GM19328 (cell line): ENCODE results near the gene CAMK1D.

ENCODE experiments used
- ATAC-seq: cut with Tn5 transposase; IDR thresholded peaks from one replicate; pipeline ENCODE4 v1.9.1; 2021; ENCODE audit warnings: mild to moderate bottlenecking, moderate library complexity; ENCODE audit not compliant: unreplicated experiment

Gene CAMK1D

DNA sequence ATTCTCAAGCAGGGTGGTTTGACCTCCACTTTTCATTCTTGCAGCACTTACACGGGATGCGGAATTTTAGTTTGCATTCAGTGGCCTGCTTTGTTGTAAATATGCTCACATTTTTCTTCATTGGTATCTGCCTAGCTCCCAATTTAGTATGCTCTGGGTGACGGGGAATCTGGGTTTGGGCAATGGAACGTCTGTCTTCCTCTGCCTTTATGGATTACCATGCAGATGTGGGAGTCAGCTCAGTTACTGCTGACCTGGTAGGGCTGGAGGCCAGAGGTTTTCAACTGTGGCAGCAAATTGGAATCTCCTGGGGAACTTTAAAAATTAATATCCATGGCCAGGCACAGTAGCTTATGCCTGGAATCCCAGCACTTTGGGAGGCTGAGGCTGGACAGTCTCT is 161.6 kb downstream of the CAMK1D start:
- ATAC-seq, result no peak

DNA sequence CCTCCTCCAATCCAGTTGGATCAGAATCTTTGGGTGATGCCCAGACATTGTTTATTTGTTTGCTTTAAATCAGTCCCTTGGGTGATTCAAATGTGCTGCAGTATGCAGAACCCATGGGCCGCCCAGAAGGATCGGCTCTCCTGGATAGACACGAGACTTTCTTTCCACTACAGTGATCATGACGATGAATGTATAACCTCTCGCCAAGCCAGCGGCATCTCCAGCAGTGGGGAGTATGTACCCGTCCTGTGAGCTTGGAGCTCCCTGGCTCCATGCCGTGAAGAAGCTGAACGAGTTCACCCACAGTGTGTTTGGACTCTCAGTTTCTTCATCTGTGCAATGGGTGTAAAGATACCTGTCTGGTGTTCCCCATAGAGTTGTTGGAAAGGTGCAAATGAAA is 162.3 kb downstream of the CAMK1D start:
- ATAC-seq, result no peak

DNA sequence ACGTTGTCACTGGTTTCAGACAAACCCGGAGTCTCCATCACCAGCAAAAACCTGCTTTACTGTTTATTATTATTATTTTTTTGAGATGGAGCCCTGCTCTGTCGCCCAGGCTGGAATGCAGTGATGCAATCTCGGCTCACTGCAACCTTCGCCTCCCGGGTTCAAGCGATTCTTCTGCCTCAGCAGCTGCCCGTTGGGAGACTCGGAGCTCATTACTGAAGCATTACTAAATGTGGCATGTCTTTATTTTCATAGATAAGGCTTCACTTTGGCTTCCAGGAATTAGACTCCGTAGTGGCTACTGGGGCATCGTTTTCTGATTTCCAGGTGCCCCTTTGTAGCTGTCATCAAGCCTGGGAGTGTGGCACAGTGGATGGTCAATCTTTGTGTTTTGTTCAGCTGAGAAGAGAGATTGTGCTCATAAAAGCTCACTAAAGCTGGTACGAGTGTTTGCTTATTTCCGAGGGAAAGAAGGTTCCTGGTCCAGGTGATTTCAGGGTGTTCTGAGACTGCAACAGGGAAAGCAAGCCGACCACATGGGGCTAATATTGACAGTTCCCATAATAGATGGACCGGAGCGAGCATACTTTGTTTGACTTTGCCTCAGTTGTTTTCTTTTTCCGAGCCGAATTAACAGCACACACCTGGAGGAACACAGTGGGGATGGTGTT is 163.1 kb downstream of the CAMK1D start:
- no peak for ATAC-seq

DNA sequence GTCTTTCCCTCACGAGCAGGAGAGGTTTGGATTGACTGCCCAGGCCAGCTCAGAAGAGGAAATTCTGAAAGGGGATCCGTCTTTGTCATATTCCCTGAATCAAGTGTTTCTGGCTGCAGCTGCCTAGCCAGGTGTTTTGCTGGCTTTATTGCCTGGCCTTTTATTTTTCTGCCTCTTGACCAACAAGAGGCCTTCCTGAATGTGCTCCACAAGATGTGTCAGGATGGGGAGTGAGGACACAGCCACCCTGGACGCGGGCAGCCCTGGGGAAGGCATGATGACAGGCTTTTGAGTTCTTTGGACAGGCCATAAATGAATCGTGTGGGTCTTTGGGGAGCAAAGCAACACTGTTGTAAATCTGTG is 163.6 kb downstream of the CAMK1D start:
- ATAC-seq, result no peak

DNA sequence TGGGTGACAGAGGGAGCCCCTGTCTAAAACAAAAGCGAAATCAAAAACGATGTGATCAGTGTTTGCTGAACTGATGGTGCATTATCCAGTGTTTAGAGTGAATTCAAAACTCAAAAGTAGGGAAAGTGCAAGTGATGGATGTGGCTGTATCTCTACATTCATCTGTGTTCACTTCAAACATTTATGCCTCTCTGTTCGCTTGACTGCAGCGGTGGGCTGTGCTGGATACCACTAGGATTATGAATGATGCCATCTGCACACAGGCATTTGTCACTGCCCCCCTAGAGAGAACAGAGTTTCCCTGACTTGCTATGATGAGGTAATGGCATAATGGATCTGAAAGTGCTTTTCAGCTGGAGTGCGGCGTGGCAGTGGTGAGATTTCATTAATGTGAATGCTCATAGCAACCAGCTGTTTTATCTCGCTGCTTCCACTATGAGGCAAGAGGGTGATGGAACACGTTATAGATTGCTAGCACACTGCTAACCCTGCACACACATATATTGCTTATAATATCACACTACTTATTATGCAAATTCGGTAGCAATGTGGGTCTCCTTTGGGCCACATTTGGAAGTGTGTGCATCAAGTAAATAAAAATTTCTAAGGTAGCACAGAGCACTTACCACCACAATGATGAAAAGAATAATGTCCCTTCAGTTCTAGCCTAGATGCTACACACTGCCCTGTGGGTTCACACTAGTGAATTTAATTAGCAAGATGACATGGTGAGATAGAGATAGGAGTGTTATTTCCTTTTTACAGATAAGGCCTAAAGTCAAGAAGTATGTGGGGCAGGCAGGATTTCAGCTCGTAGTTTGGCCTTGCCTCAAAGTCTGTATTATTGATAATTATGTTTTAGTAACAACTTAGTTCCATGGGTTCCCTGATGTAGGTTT is 164.7 kb downstream of the CAMK1D start:
- ATAC-seq, result no peak

DNA sequence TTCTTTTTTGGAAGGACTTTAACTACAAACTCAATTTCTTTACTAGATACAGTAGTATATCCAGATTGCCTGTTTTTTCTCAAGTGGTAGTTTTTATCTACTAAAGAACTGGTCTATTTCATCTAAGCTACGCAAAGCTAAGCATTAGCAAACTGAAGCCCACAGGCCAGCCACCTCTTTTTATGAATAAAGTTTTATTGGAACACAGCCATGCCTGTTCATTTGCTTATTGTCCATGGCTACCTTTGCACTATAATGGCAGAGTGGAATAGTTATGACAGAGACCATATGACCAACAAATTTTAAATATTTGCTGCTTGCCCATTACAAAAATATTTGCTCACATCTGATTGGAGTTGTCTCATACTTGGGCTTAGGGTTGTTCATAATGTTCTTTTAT is 168.7 kb downstream of the CAMK1D start:
- ATAC-seq, result no peak

DNA sequence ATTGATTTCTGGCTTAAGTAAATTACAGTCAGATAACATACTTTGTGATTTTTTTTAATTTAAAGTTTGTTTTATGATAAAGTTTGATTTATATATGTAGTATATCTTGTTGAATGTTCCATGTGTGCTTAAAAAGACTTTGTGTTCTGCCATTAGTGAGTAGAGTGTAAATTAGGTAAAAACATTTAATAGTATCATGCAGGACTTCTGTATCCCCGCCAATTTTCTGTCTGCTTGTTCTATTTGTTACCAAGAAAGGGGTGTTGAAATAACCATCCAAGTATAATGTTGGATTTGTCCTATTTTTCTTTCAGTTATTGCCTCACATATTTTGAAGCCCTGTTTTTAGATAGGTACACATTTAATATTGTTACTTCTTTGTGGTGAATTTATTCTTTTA is 172.1 kb downstream of the CAMK1D start:
- ATAC-seq, result no peak

DNA sequence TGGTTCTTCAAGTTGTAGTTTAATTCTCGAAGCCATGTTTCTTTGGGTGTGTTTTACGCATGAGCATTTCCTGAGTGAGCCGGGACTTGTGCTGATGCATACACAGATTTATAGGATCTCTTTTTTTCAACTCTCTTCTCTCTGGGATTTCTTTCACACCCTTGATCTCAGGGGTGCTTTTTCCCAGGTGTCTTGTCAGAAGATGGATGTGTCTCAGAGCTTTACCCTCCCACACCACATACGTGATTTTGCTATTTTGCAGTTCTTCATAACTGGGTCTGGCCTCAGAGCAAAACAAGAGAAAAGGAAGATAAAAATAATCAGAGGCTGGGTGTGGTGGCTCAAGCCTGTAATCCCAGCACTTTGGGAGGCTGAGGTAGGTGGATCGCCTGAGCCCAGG is 177.0 kb downstream of the CAMK1D start:
- ATAC-seq, result no peak

DNA sequence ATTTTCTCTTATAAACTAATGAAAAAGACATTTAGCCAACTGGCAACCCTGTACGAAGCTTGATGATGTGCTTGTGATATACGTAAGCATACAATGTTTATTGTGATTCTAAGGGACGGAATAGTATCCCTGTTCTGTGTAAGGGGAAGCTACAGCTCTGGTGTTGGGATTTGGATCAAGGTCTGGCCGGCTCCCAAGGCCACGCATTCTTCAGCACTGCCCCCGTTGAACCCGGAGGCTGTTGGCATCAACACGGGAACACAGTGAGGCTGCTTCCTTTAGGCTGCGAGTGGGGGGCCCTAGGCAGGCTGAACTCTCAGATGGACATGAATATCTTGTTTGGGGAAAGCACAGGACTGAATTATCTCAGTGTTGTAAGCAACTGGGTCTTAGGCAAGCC is 180.6 kb downstream of the CAMK1D start:
- ATAC-seq, result no peak

DNA sequence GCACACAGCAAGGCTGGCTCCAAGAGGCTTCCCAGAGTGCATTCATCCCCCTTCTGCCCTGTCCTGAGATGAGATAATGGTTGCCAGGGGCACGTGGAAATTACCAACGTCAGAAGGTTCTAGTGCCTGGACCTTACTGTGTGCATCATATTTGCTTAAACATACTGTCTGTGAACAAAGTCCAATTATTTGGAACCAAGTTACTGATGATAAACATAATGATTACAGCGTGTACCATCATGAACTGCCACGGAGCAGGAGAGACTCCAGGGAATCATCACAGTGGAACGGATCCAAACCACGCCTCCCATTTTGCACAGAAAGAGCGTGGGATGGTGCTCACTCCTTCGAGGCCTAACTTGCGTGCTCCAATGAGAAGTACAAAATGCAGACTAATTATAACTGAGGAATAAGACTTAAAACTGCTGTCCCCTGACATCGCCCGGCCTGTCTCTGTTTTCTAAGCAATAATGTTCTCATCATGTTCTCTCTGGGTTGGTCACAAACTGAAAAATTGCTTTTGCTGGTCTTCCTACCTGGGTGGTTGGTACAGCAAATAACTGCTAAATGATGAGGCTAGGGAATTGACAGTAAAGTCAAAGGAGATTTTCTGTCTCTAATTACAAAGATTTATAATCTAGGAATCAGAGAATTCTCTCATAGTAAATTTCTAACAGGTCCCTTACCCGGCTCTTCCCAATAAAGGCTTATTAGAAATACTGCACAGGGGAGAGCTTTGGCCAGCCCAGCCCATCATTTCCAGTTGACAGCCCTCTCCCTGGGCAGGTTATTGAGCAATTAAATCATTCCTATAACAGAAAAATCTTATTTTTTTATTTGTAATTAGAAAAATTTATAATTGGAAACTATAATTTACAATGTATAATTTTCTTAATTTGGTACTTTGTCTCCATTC is 182.2 kb downstream of the CAMK1D start:
- ATAC-seq, result no peak

DNA sequence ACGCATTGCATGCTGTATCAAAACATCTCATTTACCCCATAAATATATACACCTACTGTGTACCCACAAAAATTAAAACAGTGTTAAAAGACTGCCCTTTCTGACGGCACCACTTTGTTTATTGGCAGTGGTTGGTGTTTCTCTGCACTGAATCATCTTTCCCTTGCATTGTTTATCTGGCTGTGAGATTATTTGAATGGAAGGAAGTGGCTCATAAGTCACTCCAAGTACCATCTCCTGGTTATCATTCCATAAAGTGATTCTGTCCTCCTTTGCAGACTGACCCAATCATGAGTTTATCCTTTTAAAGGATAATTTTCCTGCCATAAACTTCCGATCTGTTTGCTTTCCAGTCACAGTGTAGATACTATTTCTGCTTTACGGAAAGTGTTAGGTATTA is 183.8 kb downstream of the CAMK1D start:
- ATAC-seq, result no peak

DNA sequence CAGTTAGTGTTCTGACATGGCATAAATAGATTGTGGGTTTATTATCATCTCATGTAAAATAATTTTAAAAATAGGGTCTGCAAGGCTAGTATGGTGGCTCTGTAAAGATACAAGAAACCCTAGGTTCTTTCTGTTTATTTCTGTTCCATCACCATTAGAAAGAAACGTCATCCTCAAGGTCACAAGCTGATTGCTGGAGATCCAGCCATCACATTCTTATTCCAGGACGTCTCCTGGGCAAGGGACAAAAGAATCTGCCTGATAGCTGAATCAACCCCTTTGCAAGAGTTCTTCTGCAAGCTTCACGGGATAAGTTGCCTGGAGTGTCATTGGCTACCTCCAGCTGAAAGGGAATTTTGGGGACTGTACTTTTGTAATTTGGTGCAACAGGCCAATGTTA is 184.4 kb downstream of the CAMK1D start:
- ATAC-seq, result no peak

DNA sequence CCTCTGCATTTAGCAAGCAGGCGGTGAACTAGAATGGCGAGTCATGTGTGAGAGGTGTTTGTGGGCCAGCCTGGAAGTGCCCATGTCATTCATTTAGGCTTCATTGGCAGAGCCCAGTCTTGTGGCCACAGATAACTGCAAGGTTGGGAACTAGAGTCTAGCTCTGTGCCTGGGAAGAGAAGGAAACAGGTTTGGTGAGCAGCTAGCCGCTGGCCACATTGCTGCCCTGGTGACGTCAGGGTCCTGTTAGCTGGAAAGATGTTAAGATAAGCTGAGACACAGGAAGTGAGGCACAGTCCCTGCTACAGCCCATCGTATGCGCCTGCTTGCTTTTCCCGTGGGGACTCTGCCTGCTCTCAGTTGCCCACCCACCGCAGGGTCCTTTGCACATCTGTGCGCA is 185.5 kb downstream of the CAMK1D start:
- ATAC-seq, result no peak

DNA sequence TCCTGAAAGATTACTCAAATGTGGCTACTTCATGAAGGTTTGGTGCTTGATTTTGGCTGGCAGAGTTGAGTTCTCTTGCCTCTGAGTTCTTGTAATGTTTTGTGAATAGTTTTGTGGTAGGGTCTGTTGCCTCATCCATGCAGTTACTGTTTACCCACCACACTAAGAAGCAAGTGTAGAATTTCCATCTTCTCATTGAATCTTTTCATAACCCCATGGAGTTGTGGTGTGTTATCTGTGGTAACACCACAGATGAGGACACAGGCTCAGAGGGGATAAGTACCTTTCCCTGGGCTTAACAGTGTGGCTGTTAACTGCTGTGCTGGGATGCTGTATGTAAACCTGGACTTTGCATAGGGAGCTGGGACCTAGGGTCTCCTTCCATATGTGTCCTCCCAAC is 186.3 kb downstream of the CAMK1D start:
- ATAC-seq, result no peak

DNA sequence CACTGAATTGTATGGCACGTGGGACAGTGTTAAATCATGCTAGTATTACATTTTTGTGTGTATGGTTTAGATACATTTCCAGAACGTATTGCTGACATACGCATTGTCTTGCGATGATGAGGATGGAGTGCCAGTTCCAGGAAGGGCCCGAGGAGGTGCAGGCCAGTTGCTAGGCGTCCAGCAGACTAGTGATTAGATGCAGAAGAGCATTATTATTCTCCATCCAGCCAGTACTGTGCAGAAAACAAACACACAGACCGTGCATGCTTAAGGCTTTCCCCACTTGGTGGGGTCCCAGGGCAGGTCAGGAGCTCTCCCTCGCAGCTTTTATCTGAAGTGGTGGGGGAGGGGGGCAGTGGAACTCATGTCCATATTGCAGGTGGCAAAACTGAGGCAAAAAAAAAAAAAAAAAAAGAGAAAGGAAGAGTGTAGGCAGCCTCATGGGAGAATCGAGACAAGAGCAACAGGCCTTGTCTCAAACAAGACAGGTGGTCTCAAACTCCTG is 189.2 kb downstream of the CAMK1D start:
- no peak for ATAC-seq

DNA sequence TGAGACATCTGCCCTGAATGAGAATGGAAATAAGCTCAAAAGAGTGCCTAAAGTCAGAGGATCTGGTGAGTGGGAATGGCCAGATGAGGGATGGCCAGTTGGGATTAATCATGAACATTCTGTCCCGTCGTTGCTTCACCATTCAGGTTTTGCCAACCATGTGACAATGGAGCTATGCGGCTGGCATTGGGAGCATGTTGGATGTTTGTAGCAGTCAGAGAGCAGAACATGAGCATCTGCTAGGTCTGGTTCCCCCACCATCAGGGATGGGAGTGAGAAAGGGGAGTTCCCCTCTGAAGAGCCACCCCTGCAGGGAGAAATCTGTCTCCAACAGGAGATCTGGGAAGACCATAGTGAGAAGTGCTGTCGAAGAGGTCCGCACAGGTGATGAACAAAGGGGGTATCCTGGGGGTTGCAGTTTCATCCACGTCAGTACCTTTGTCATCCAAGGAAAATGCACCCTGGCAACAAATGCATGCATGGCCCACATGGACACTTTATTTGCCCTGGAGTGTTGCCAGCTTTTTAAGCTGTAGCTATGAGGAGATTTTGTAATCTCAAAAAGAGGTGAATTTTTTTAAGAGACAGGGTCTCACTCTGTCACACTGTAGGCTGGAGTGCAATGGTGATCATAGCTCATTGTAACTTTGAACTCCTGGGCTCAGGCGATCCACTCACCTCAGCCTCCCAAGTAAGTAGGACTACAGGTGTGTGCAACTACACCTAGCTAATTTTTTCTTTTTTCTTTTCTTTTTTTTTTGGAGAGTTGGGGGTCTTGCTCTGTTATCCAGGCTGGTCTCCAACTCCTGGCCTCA is 190.2 kb downstream of the CAMK1D start:
- no peak for ATAC-seq

DNA sequence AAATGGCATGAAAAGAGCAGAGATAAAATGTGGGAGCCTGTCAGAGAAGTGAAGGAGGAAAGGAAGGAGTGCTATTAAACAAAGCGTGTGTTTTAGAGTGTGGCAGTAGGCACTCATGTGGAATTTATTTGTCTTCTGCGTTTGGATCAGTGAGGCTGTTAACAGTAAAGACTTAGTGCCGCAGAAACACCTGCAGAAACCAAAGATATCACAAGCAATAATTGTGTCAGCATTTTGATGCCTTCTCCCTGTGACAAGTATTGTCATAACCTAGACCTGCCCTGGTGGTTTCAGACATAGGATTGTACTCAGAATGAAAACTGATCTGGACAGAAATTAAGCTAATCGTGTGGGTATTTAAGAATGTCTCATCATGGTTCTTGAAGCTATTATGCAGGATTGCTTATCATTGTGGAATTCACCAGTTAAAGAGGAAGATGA is 191.0 kb downstream of the CAMK1D start:
- no peak for ATAC-seq

DNA sequence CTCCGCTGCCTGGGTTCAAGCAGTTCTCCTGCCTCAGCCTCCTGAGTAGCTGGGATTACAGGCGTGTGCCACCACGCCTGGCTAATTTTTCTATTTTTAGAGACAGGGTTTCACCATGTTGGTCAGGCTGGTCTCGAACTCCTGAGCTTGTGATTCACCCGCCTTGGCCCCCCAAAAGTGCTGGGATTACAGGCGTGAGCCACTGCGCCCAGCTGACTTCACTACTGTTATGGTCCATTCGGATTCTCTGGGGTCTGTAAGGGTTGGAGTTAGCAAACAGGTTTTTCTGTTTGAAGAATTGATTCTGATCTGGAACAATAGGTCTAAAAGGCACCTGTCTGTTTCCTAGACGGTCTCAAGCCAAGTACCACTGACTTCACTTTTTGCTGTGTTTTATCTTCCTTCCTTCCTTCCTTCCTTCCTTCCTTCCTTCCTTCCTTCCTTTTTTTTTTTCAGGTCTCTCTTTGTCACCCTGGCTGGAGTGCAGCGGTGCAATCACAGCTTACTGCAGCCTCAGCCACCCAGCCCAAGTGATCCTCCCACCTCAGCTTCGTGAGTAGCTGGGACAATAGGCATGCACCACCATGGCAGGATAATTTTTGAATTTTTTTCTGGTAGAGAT is 192.2 kb downstream of the CAMK1D start:
- no peak for ATAC-seq

DNA sequence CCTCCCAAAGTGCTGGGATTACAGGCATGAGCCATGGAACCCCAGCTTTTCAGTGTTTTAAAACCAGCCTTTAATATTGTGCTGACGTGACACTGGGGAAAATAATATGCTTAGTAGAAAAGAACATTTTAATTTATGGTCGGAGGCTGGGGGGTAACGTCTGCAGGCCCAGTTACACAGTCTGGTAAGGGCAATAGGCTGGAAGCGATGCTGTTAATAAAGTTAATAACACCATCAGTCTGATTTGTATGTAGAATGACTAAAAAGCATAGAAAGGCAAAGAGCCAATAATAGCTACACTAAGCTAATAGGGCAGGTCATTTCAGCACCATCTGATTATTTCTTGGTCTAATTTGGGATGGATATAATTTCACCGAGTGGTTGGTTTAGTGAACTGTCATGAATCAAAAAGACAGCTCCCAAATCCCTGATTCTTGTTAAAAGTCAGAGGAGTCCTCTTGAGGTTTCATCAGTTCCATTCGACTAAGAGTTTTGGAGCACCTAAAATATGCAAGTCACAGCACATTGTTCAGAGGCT is 192.9 kb downstream of the CAMK1D start:
- ATAC-seq, result no peak

DNA sequence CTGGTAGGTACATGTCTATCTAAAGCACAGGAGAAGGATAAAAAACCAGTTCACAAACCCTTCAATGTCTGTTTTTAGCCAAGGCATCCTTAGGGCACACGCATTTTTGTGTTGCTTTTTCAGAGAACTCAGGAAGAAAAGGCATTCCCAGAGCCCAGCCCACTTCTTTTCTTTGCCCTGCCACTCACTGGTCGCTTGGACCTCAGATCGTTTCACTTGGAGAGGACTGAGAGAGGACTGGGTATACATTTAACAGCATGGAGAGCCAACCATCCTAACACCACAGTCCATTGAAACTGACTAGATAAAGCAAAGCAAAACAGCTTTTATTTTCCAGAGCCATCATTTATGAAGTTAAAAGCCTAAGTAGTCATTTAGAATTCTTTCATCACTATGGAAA is 194.2 kb downstream of the CAMK1D start:
- no peak for ATAC-seq
